Common myeloid progenitor, CD34-positive (primary cell): Measurements from ENCODE around the gene NFIA.

Experiments used
- CTCF ChIA-PET: fragments of 350-600 bp; sonication (Branson Sonifier 250); formaldehyde crosslinking; loops from one replicate; lab custom pipeline; 2021; ENCODE audit warnings: antibody characterized with exemption; lab: Charles Lee
- POLR2A ChIA-PET: fragments of 350-600 bp; sonication (Branson Sonifier 250); formaldehyde crosslinking; loops from one replicate; lab custom pipeline; 2021; ENCODE audit warnings: antibody characterized with exemption; lab: Charles Lee
- DNase-seq, 3 donors: peaks; one replicate each; pipeline versions ENCODE4 v3.0.0 to v3.0.0-alpha.2; 2013
- H3K27ac ChIP-seq, 2 experiments: 1 replicate in 1 of 2; 2 replicates in 1 of 2; pipeline ENCODE4 v1.7.0; 2013; ENCODE audit warnings: inconsistent platforms in 2 of 2, low read length in 2 of 2, mild to moderate bottlenecking in 2 of 2, low read depth in 1 of 2, moderate library complexity in 1 of 2; ENCODE audit not compliant: severe bottlenecking in 2 of 2, insufficient read depth in 1 of 2, poor library complexity in 1 of 2
- H3K27me3 ChIP-seq, 5 experiments: replicated peaks in 2 of 5; 1 replicate in 3 of 5; 2 replicates in 2 of 5; pipeline versions ENCODE4 v1.6.1 to v1.7.0; 2013; ENCODE audit warnings: low read length in 4 of 5, mild to moderate bottlenecking in 2 of 5, moderate library complexity in 2 of 5, inconsistent platforms in 1 of 5; ENCODE audit not compliant: insufficient read depth in 5 of 5, control insufficient read depth in 4 of 5
- H3K36me3 ChIP-seq, 4 experiments: 1 replicate in 2 of 4; 2 replicates in 2 of 4; pipeline versions ENCODE4 v1.6.1 to v1.7.0; 2013; ENCODE audit warnings: low read length in 3 of 4, control low read depth in 1 of 4, mild to moderate bottlenecking in 1 of 4; ENCODE audit not compliant: control insufficient read depth in 4 of 4, insufficient read depth in 4 of 4
- H3K4me1 ChIP-seq, 4 experiments: 1 replicate in 3 of 4; 2 replicates in 1 of 4; pipeline versions ENCODE4 v1.6.1 to v1.7.1; 2013; ENCODE audit warnings: low read length in 3 of 4, mild to moderate bottlenecking in 3 of 4, control low read depth in 1 of 4, inconsistent platforms in 1 of 4, moderate library complexity in 1 of 4; ENCODE audit not compliant: control insufficient read depth in 4 of 4, insufficient read depth in 4 of 4; ENCODE audit errors: control extremely low read depth in 1 of 4
- H3K4me3 ChIP-seq, 7 experiments: 1 replicate in 4 of 7; 2 replicates in 3 of 7; pipeline versions ENCODE4 v1.5.1 to v1.7.0; 2013; ENCODE audit warnings: mild to moderate bottlenecking in 7 of 7, low read length in 6 of 7, moderate library complexity in 6 of 7, inconsistent platforms in 2 of 7, low read depth in 2 of 7, control low read depth in 1 of 7; ENCODE audit not compliant: insufficient read depth in 4 of 7, control insufficient read depth in 1 of 7; ENCODE audit errors: extremely low read depth in 1 of 7
- H3K9me3 ChIP-seq, 5 experiments: 1 replicate in 4 of 5; 2 replicates in 1 of 5; pipeline versions ENCODE4 v1.6.1 to v1.7.1; 2013; ENCODE audit warnings: low read length in 4 of 5, mild to moderate bottlenecking in 2 of 5, inconsistent platforms in 1 of 5, low read depth in 1 of 5, moderate library complexity in 1 of 5; ENCODE audit not compliant: control insufficient read depth in 4 of 5, insufficient read depth in 2 of 5; ENCODE audit errors: control extremely low read depth in 1 of 5
- WGBS: methylation state at CpG from one replicate; pipeline ENCODE4 v1.1.5; 2013; ENCODE audit not compliant: insufficient coverage; 5-methylcytosine and 5-hydroxymethylcytosine counted together

NFIA gene

DNA sequence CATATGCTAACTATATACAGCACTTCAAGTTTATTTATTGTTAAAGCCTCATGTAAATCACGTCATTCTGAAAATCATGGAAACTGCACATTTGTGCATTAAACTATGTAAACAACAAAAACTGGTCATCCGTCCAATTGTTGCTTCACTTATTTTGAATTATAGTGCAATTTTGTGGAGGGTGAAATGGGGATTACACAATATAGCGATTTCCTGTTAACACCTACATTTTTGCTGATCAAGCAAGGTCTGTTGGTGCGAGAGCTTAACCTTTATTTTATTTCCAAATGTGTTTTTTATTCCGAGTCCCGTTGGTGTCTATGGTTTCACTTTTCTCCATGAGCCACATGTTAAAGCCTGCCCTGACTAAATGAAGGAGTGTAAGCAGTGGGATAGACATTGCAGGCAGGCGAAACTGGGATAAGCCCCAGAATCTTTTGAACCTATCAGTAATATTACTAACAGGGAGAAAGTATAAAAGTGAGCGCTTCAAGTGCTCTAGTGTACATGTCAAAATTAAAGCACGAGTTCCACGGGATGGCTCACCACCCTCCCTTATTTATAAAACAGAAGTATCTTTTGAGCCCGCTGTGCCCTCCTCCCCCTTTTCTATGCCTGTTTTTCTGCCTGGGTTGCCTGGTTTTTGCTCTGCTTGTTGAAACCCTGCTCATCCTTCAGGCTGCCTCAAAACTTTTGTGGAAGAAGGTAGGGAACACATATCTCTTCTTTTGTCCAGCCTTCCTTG, 120.7 kb downstream of the NFIA start:
- Histone ChIP-seq H3K27ac (no peak overlapping the region), H3K36me3 (no peaks in the 10 kb centered on the region), H3K9me3 (no peaks in the 10 kb centered on the region), H3K4me1 (no peaks in the 10 kb centered on the region), H3K27me3 (peaks cover 0 to 3% (median 0%) of the 10 kb centered on the region in 5 experiments), H3K4me3 (no peak overlapping the region)
- WGBS, result 100% methylated on average over 3 of the region's 11 CpGs
- no peak for DNase-seq
- ChIA-PET CTCF (no interaction called here), POLR2A (no interaction called here)

DNA sequence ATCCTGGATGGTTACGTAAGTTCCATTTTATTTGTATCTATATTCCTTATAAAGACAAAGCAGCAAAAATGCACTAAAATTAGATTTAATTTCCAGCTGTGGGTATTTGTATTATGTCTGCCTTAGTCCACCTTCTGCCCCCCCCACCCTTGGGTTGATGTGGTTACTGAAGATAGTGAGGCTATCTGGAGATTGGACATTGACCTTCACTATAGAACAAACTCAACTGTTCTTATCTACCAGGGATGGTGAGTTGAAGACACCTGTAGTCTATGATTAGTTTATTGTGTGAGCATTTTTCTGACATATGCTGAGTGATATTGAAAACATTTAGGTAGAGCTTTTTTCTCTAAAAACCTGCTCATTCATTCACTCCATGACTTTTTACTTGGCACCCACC, 122.2 kb downstream of the NFIA start:
- ChIA-PET CTCF (no interaction called here), POLR2A (no interaction called here)
- no peak for DNase-seq
- Histone ChIP-seq H3K9me3 (no peaks in the 10 kb centered on the region), H3K27me3 (peaks cover 0 to 3% (median 0%) of the 10 kb centered on the region in 5 experiments), H3K27ac (no peak overlapping the region), H3K4me1 (no peaks in the 10 kb centered on the region), H3K36me3 (no peaks in the 10 kb centered on the region), H3K4me3 (no peak overlapping the region)
- WGBS, result no CpG with 5 or more reads among the region's 1 CpG

DNA sequence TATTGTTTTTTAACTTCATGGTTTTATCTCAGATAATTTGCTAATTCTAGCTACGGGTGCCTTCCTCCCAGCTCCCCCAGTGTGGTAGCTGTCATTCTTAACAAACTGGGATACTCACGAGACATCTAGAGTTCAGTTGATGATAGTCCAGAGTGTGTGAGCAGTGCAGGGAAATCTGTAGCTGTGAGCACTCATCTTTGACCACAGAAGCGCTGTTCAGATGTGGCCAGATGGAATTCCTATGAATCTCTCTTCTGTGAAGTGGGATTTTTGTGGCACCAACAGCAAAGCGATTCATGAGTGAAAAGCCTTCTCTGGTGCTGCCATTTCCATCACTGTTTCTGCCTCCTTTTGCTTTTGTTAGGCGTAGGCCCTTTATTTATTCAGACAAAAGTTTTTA, 125.1 kb downstream of the NFIA start:
- Histone ChIP-seq H3K9me3 (no peaks in the 10 kb centered on the region), H3K4me3 (no peak overlapping the region), H3K27me3 (peaks cover 0 to 3% (median 0%) of the 10 kb centered on the region in 5 experiments), H3K4me1 (peaks cover 0 to 3% (median 2%) of the 10 kb centered on the region in 4 experiments), H3K27ac (no peak overlapping the region), H3K36me3 (no peaks in the 10 kb centered on the region)
- no peak for DNase-seq
- ChIA-PET CTCF (interaction anchor here (1.1 to 1.7 kb wide), 4 partner anchors 11 to 158 kb away, joined by 3 to 6 read pairs (median 4); no protein-coding TSS in a partner anchor), POLR2A (no interaction called here)
- 70% methylated on average over 3 of the region's 5 CpGs for WGBS

DNA sequence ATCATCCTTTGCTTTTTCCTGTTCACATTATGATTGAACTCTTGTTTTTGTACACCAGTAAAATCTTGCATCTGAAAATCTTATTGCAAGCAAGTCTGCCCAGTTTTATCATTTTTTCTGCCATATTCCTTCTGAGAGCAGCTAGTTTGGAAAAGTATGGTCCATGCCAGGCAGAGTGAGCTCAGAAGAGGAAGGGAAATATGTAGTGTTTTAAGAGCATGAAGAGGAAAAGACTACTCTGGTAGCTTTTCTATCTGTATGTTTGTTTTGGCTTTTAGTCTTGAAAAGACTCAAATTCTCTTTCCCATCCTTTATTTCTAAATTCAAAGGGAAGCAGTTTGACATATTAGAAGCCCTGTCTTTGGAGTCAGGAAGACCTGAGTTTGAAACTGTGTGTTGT, 125.8 kb downstream of the NFIA start:
- no peak overlapping the region for H3K4me3 ChIP-seq
- DNase-seq, result no peak
- peaks cover 0 to 2% (median 0%) of the 10 kb centered on the region in 5 experiments for H3K27me3 ChIP-seq
- POLR2A ChIA-PET, result interaction anchor here (0.6 to 0.7 kb wide), 2 partner anchors 132 to 133 kb away, joined by 3 to 4 read pairs; no protein-coding TSS in a partner anchor
- CTCF ChIA-PET, result interaction anchor here (0.7 to 2.2 kb wide), 6 partner anchors 8 to 155 kb away, joined by 3 to 6 read pairs (median 3); no protein-coding TSS in a partner anchor
- H3K9me3 ChIP-seq, result no peaks in the 10 kb centered on the region
- H3K27ac ChIP-seq, result no peak overlapping the region
- peaks cover 0 to 10% (median 2%) of the 10 kb centered on the region in 4 experiments for H3K4me1 ChIP-seq
- no peaks in the 10 kb centered on the region for H3K36me3 ChIP-seq

DNA sequence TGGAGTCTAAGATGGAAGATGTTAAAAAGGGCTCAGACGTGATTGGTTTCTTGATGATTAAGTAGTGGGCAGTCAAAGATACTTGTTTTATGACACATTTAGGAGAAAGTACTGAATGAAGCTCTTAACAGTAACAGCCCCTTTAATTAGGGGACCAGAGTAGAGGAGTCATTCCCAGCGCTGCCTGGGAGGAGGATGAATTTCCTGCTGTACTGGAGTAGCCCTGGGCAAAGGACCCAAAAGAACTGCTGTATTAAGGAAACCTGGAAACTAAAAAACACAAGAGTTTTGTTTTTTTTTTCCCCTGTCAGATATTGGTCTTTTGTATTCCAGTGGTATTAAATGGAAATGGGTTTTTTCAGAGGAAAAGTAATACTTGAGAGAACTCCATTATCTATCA, 126.5 kb downstream of the NFIA start:
- POLR2A ChIA-PET, result interaction anchor here (0.6 to 0.7 kb wide), 2 partner anchors 131 to 132 kb away, joined by 3 to 4 read pairs; no protein-coding TSS in a partner anchor
- no peak for DNase-seq
- Histone ChIP-seq H3K27me3 (no peaks in the 10 kb centered on the region), H3K4me1 (peaks cover 0 to 14% (median 2%) of the 10 kb centered on the region in 4 experiments), H3K27ac (no peak overlapping the region), H3K36me3 (no peaks in the 10 kb centered on the region), H3K9me3 (no peaks in the 10 kb centered on the region), H3K4me3 (no peak overlapping the region)
- WGBS, result 100% methylated on average over 1 of the region's 2 CpGs
- CTCF ChIA-PET, result interaction anchor here (0.7 to 2.2 kb wide), 6 partner anchors 9 to 155 kb away, joined by 3 to 6 read pairs (median 3); no protein-coding TSS in a partner anchor

DNA sequence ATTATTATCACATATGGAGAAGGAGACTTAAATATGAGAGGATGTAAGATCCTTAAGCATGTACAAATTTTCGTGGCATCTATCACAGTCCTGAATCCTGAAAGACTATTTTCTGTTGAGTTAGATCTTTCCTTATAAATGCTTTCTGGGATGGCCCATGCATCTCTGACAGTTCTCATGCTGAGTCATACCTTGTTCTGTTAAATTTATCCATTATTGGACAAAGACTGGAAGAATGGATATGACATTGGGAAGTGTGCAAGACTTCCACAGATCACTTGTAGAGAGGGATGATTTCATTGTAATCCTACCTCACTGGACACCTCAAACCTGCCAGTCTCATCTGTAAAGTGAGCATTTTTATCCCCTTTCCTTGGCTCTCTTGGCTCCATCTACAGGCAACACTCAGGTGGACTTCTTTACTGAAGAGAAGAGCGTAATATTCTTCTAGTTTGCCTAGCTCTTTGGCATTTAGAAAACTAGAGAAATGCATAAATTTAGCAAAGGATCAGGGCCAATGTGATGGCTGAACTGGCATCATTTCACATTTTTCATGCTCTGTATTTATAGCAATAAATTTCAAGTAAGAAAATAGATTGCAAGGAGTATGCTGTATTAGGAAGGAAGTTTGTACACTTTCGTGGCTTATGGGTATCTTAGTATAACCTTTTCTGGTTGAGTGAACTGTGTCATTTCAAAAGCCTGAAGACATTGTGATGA, 128.2 kb downstream of the NFIA start:
- H3K4me3 ChIP-seq, result no peak overlapping the region
- H3K4me1 ChIP-seq, result peaks cover 0 to 14% (median 2%) of the 10 kb centered on the region in 4 experiments
- no peak for DNase-seq
- H3K36me3 ChIP-seq, result no peaks in the 10 kb centered on the region
- WGBS, result 80% methylated on average over 2 of the region's 3 CpGs
- POLR2A ChIA-PET, result no interaction called here
- no peaks in the 10 kb centered on the region for H3K27me3 ChIP-seq
- no peaks in the 10 kb centered on the region for H3K9me3 ChIP-seq
- CTCF ChIA-PET, result interaction anchor here (1.0 to 2.2 kb wide), 4 partner anchors 11 to 232 kb away, joined by 3 to 6 read pairs (median 4); no protein-coding TSS in a partner anchor
- no peak overlapping the region for H3K27ac ChIP-seq
